Gastrocnemius medialis (tissue), 4 donors: ENCODE data around the gene FOXP3.

Source experiments
- CTCF ChIP-seq, 5 experiments: fragments of 450-650 bp in 3 of 5; fragments of 200-600 bp in 2 of 5; sonication (generic) in 2 of 5; IDR thresholded peaks in 4 of 5; conservative IDR thresholded peaks in 1 of 5; 1 replicate in 4 of 5; 2 replicates in 1 of 5; pipeline ENCODE4 v1.5.1; 2016 to 2019; ENCODE audit warnings: antibody characterized with exemption in 5 of 5, mild to moderate bottlenecking in 3 of 5, moderate library complexity in 3 of 5
- POLR2A ChIP-seq, 2 donors: fragments of 450-650 bp; IDR thresholded peaks; one replicate each; pipeline ENCODE4 v1.6.1; 2017; ENCODE audit warnings: antibody characterized with exemption in 2 of 2, mild to moderate bottlenecking in 2 of 2, moderate library complexity in 2 of 2

GRCh38 chrX:49303346-49303745, 38.8 kb upstream of the FOXP3 start, which contains the start of gene GAGE10:
- TF ChIP-seq CTCF (IDR thresholded peaks at IDR 0.05 in 4 of 5, conservative IDR thresholded peaks at IDR 0.05 in 1 of 5) (no peak), POLR2A (IDR thresholded peaks at IDR 0.05) (no peak)
